Panc1 (cell line): ENCODE measurements around the gene RGS9. TPM values are rescaled to one million over a fixed set of nuclear protein-coding genes. Genes with fewer than 3 reads are reported as not detected.

ENCODE experiments used
- ATAC-seq: fragments of 200-7000 bp; cut with Tn5 transposase; 2 replicates; pipeline ENCODE4 v1.9.1; 2020; ENCODE audit warnings: mild to moderate bottlenecking, moderate library complexity
- Bru-seq: library from RNA; stranded (reverse); fragments of 400-500 nt; gene quantifications from one replicate; lab custom pipeline; 2021; lab: Mats Ljungman, UMichigan
- BruChase-seq, 2 experiments: library from RNA; stranded (reverse); fragments of 400-500 nt; gene quantifications; one replicate each; lab custom pipeline; 2021; lab: Mats Ljungman, UMichigan
- BruUV-seq: library from RNA; stranded (reverse); fragments of 400-500 nt; replicated peaks from 2 replicates; lab custom pipeline; 2021; lab: Mats Ljungman, UMichigan
- CTCF ChIA-PET: fragments of 300-600 bp; sonication (Branson Sonifier 250); formaldehyde crosslinking; loops from one replicate; lab custom pipeline; 2022; ENCODE audit warnings: antibody characterized with exemption; lab: Charles Lee
- POLR2A ChIA-PET: fragments of 300-600 bp; sonication (Branson Sonifier 250); formaldehyde crosslinking; loops from one replicate; lab custom pipeline; 2022; ENCODE audit warnings: antibody characterized with exemption; lab: Charles Lee
- DNase-seq: peaks from one replicate; pipeline ENCODE4 v3.0.0-alpha.2; 2010; ENCODE audit warnings: low read depth, low spot score
- H3K27ac ChIP-seq: 2 replicates; pipeline ENCODE4 v1.5.1; 2011; ENCODE audit warnings: mild to moderate bottlenecking, low read length, inconsistent platforms
- H3K27me3 ChIP-seq: fragments of 200-500 bp; sonication (Bioruptor generic); 2 replicates; pipeline ENCODE4 v1.6.0; 2014; ENCODE audit warnings: low read length, inconsistent platforms; ENCODE audit not compliant: control insufficient read depth, insufficient read depth
- H3K36me3 ChIP-seq: fragments of 200-500 bp; sonication (Bioruptor generic); 2 replicates; pipeline ENCODE4 v1.5.1; 2014; ENCODE audit warnings: inconsistent platforms, mild to moderate bottlenecking, low read length, moderate library complexity; ENCODE audit not compliant: control insufficient read depth, insufficient read depth
- H3K4me1 ChIP-seq: 2 replicates; pipeline ENCODE4 v1.5.1; 2011; ENCODE audit warnings: inconsistent platforms, mild to moderate bottlenecking, low read length, moderate library complexity; ENCODE audit not compliant: control insufficient read depth, insufficient read depth
- H3K4me3 ChIP-seq, 2 experiments: 2 replicates each; pipeline ENCODE4 v1.5.1; 2011 to 2012; ENCODE audit warnings: low read depth in 2 of 2, low read length in 2 of 2, mild to moderate bottlenecking in 2 of 2, inconsistent platforms in 1 of 2, moderate library complexity in 1 of 2
- H3K9me3 ChIP-seq: fragments of 200-500 bp; sonication (Bioruptor generic); 2 replicates; pipeline ENCODE4 v1.5.1; 2014; ENCODE audit warnings: low read depth, mild to moderate bottlenecking, inconsistent platforms, low read length, moderate library complexity; ENCODE audit not compliant: control insufficient read depth, insufficient read depth
- POLR2AphosphoS5 ChIP-seq: IDR thresholded peaks from 2 replicates; pipeline ENCODE4 v1.6.1; 2012; ENCODE audit warnings: mild to moderate bottlenecking, low read depth, low read length, moderate library complexity
- REST ChIP-seq, 2 experiments: IDR thresholded peaks; 2 replicates each; pipeline ENCODE4 v1.6.1; 2011 to 2012; ENCODE audit warnings: low read depth in 2 of 2, control low read depth in 1 of 2, low read length in 1 of 2, mild to moderate bottlenecking in 1 of 2, moderate library complexity in 1 of 2; ENCODE audit not compliant: insufficient read depth in 1 of 2
- TCF7L2 ChIP-seq: IDR thresholded peaks from 2 replicates; pipeline ENCODE4 v1.6.1; 2011; ENCODE audit warnings: mild to moderate bottlenecking, low read depth, low read length, inconsistent platforms
- in situ Hi-C: cut with HindIII; loops from 2 replicates; pipeline ENCODE4 v1.10.0; 2016; ENCODE audit warnings: low sequenced_read_pairs, low pct_unique_long_range_greater_than_20kb
- intact Hi-C: fragments of 100-400 bp; cut with micrococcal nuclease; formaldehyde crosslinking; loops from one replicate; pipeline ENCODE4 v1.10.0; 2022; ENCODE audit not compliant: unreplicated experiment
- long read RNA-seq: library from polyadenylated mRNA; unstranded; transcript quantifications from one replicate; pipeline ENCODE4 v2.0.0, GENCODE V29; 2021; ENCODE audit not compliant: unreplicated experiment
- polyA plus RNA-seq: library from polyadenylated mRNA; unstranded; fragments of >200 nt; gene quantifications from one replicate; pipeline ENCODE4 v1.2.1, GENCODE V29; 2012; ENCODE audit warnings: missing spikeins; ENCODE audit not compliant: insufficient read length
- total RNA-seq: library from RNA; stranded (reverse); gene quantifications from one replicate; pipeline ENCODE4 v1.2.1, GENCODE V29; 2021; ENCODE audit not compliant: unreplicated experiment
- TF ChIP-seq, protein P1 (sequence below): fragments of 450-650 bp; IDR thresholded peaks from 2 replicates; pipeline ENCODE4 v1.5.1; 2017; ENCODE audit warnings: mild to moderate bottlenecking

The RGS9 gene
- total RNA-seq, result 3.3 TPM
- polyA plus RNA-seq, result 3.5 TPM
- Bru-seq, nascent RNA, result percentile 24 among the genes with signal in this experiment
- percentile 24 among the genes with signal in this experiment for BruChase-seq, experiment 1, labeled RNA remaining after a 2-hour chase
- BruChase-seq, experiment 2, labeled RNA remaining after a 6-hour chase, result percentile 30 among the genes with signal in this experiment
- long read RNA-seq, transcript RGS9-212 (3 exons, 2,736 nt), result major isoform, 5 of 7 reads
- long read RNA-seq, partial matches to known transcripts, result 2 of 7 reads
- long read RNA-seq, other reads (novel, unspliced or antisense), result 0 of 7 reads

- no peaks in the 10 kb centered on the region for H3K9me3 ChIP-seq
- H3K4me1 ChIP-seq, result no peaks in the 10 kb centered on the region
- in situ Hi-C loops (no loop called here), intact Hi-C loops (no loop called here)
- H3K27me3 ChIP-seq, result no peaks in the 10 kb centered on the region
- ChIA-PET POLR2A (interaction anchor here (0.7 kb wide), 1 partner anchor 38 kb away, joined by 4 read pairs; no protein-coding TSS in a partner anchor), CTCF (interaction anchor here (0.6 to 1.2 kb wide), 5 partner anchors 9 to 78 kb away, joined by 3 to 13 read pairs (median 4); no protein-coding TSS in a partner anchor)
- no peak within 1 kb of the TSS for H3K27ac ChIP-seq
- H3K4me3 ChIP-seq, result peak within 1 kb of the TSS; percentile 40 to 57
- no peaks in the 10 kb centered on the region for H3K36me3 ChIP-seq
- BruUV-seq, result no TSS peak
- ATAC-seq (peak; percentile 93), DNase-seq (no peak)
- no peak for TF ChIP-seq TCF7L2
- TF ChIP-seq POLR2AphosphoS5, result no peak
- TF ChIP-seq, protein P1, sequence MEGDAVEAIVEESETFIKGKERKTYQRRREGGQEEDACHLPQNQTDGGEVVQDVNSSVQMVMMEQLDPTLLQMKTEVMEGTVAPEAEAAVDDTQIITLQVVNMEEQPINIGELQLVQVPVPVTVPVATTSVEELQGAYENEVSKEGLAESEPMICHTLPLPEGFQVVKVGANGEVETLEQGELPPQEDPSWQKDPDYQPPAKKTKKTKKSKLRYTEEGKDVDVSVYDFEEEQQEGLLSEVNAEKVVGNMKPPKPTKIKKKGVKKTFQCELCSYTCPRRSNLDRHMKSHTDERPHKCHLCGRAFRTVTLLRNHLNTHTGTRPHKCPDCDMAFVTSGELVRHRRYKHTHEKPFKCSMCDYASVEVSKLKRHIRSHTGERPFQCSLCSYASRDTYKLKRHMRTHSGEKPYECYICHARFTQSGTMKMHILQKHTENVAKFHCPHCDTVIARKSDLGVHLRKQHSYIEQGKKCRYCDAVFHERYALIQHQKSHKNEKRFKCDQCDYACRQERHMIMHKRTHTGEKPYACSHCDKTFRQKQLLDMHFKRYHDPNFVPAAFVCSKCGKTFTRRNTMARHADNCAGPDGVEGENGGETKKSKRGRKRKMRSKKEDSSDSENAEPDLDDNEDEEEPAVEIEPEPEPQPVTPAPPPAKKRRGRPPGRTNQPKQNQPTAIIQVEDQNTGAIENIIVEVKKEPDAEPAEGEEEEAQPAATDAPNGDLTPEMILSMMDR, result peak; percentile 96
- no peak for TF ChIP-seq REST (IDR thresholded peaks at IDR 0.05; ENCODE audit: insufficient read depth in 1 of 2, low read depth in 2 of 2, low read length in 1 of 2)
Measured at GRCh38 chr17:65137021-65137939, at the start of gene RGS9. Gene RGS9, plus strand, starts transcription at chr17:65137370. Its CDS starts 171 bp downstream, at chr17:65137541.

DNA sequence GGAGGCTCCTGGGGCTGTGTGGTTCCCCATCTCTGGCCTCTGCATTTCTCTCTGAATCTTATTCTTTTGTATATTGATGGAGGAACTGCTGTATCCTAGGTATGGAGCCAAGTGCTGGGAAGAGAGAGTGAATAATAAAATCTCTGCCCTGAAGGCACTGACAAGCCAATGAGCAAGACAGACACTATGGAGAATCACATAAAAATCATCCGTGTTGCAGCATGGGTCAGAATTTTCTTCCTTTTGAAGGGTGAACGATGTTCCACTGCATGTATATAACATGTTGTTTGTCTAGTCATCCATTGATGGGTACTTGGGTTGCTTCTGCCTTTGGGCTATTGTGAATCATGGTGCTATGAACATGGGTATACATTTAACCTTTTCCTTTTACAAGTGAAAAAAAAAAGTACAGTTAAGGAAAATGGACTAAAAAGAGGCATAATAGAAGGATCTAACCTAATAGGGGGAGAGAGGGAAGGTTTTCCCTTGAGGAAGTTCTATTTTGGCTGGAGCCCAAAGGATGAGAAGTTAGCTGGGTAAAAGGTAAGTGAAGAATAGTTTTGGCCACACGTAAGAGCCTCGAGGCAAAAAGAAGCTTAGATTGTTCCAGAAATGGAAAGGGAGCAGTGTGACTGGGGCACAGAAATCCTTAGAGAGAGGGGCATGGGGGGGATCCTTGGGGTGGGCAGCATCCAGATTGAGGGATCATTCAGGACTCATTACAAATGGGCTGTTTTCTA is 48.4 kb upstream of the RGS9 start:
- in situ Hi-C loops (no loop called here), intact Hi-C loops (no loop called here)
- Histone ChIP-seq H3K36me3 (no peaks in the 10 kb centered on the region), H3K27ac (no peak overlapping the region), H3K9me3 (no peaks in the 10 kb centered on the region), H3K4me3 (no peak overlapping the region), H3K4me1 (no peaks in the 10 kb centered on the region), H3K27me3 (no peaks in the 10 kb centered on the region)
- no peak for DNase-seq
- ChIA-PET POLR2A (no interaction called here), CTCF (interaction anchor here (0.6 kb wide), 2 partner anchors 34 to 38 kb away, joined by 7 to 9 read pairs; no protein-coding TSS in a partner anchor)
- no TSS peak for BruUV-seq
- ATAC-seq, result no peak
- TF ChIP-seq TCF7L2 (no peak), REST (IDR thresholded peaks at IDR 0.05; ENCODE audit: insufficient read depth in 1 of 2, low read depth in 2 of 2, low read length in 1 of 2) (no peak), POLR2AphosphoS5 (no peak)
- TF ChIP-seq, protein P1, result no peak
